SK-N-SH (cell line): ENCODE measurements around the gene CYB561. TPM values are rescaled to one million over a fixed set of nuclear protein-coding genes. Genes with fewer than 3 reads are reported as not detected.

ENCODE experiments used
- CTCF ChIA-PET: fragments of 300-600, 350-600 bp; formaldehyde crosslinking; extraction: SDS; loops from one replicate; lab custom pipeline; 2021; lab: Yijun Ruan, JAX
- POLR2A ChIA-PET: fragments of 350-600 bp; sonication (Branson Sonifier 250); formaldehyde crosslinking; extraction: SDS; loops from one replicate; lab custom pipeline; 2020; ENCODE audit warnings: antibody characterized with exemption, inconsistent platforms; lab: Yijun Ruan, JAX
- DNase-seq: peaks from one replicate; pipeline ENCODE4 v3.0.0; 2012
- H2AFZ ChIP-seq: fragments of 200-600 bp; sonication (generic); 2 replicates; pipeline ENCODE4 v1.8.1; 2016; ENCODE audit warnings: antibody characterized with exemption, mild to moderate bottlenecking, low read depth
- H3F3A ChIP-seq: fragments of 200-600 bp; sonication (generic); replicated peaks from 2 replicates; pipeline ENCODE3; 2016; ENCODE audit warnings: antibody characterized with exemption, mild to moderate bottlenecking; ENCODE audit not compliant: insufficient read depth
- H3K27ac ChIP-seq, 2 experiments: fragments of 200-500 bp in 1 of 2; fragments of 200-600 bp in 1 of 2; sonication (Bioruptor generic) in 1 of 2; sonication (generic), shearing (Covaris generic) in 1 of 2; 2 replicates each; pipeline versions ENCODE4 v1.5.1 to v1.6.1; 2014 to 2016; ENCODE audit warnings: low read depth in 2 of 2, inconsistent platforms in 1 of 2, low read length in 1 of 2, mild to moderate bottlenecking in 1 of 2, mixed read lengths in 1 of 2
- H3K27me3 ChIP-seq: fragments of 200-600 bp; sonication (generic), shearing (Covaris generic); 2 replicates; pipeline ENCODE4 v1.6.1; 2016; ENCODE audit warnings: mixed run types; ENCODE audit not compliant: insufficient read depth
- H3K36me3 ChIP-seq, 2 experiments: fragments of 200-500 bp in 1 of 2; fragments of 200-600 bp in 1 of 2; sonication (Bioruptor generic) in 1 of 2; sonication (generic) in 1 of 2; replicated peaks in 1 of 2; 2 replicates each; pipeline versions ENCODE3 to v1.5.1; 2014 to 2016; ENCODE audit warnings: low read length in 1 of 2, mild to moderate bottlenecking in 1 of 2; ENCODE audit not compliant: insufficient read depth in 2 of 2, control insufficient read depth in 1 of 2
- H3K4me1 ChIP-seq, 2 experiments: fragments of 200-500 bp in 1 of 2; fragments of 200-600 bp in 1 of 2; sonication (Bioruptor generic) in 1 of 2; sonication (generic), shearing (Covaris generic) in 1 of 2; 2 replicates each; pipeline versions ENCODE4 v1.5.1 to v1.6.1; 2014 to 2016; ENCODE audit warnings: low read depth in 1 of 2, low read length in 1 of 2, mixed run types in 1 of 2; ENCODE audit not compliant: insufficient read depth in 2 of 2, control insufficient read depth in 1 of 2
- H3K4me2 ChIP-seq: fragments of 200-600 bp; sonication (generic), shearing (Covaris generic); 2 replicates; pipeline ENCODE4 v1.6.1; 2017; ENCODE audit warnings: mixed run types
- H3K4me3 ChIP-seq, 2 experiments: fragments of 200-500 bp in 1 of 2; fragments of 200-600 bp in 1 of 2; sonication (Bioruptor generic) in 1 of 2; sonication (generic), shearing (Covaris generic) in 1 of 2; 2 replicates each; pipeline versions ENCODE4 v1.5.1 to v1.8.1; 2014 to 2016; ENCODE audit warnings: low read depth in 2 of 2, inconsistent platforms in 1 of 2, low read length in 1 of 2, mild to moderate bottlenecking in 1 of 2, mixed read lengths in 1 of 2, moderate library complexity in 1 of 2
- H3K79me2 ChIP-seq: fragments of 200-600 bp; sonication (generic); 2 replicates; pipeline ENCODE4 v1.8.1; 2017; ENCODE audit warnings: mild to moderate bottlenecking; ENCODE audit not compliant: insufficient read depth
- H3K9ac ChIP-seq: fragments of 200-600 bp; sonication (generic); 2 replicates; pipeline ENCODE4 v1.6.1; 2017; ENCODE audit warnings: mixed run types
- H3K9me2 ChIP-seq: fragments of 200-600 bp; sonication (generic); 2 replicates; pipeline ENCODE4 v1.6.1; 2017; ENCODE audit warnings: mixed run types
- H3K9me3 ChIP-seq: fragments of 200-600 bp; sonication (generic); 2 replicates; pipeline ENCODE4 v1.6.1; 2017; ENCODE audit warnings: mixed run types, mild to moderate bottlenecking, moderate library complexity
- H4K20me1 ChIP-seq: fragments of 200-600 bp; sonication (generic); 2 replicates; pipeline ENCODE4 v1.6.1; 2017; ENCODE audit warnings: mild to moderate bottlenecking, mixed run types; ENCODE audit not compliant: insufficient read depth
- CHD2 ChIP-seq: fragments of 150-350 bp; IDR thresholded peaks from 2 replicates; pipeline ENCODE4 v1.6.1; 2018; ENCODE audit warnings: low read length; ENCODE audit not compliant: partially characterized antibody
- CTCF ChIP-seq: fragments of 200-600 bp; sonication (generic); IDR thresholded peaks from 2 replicates; pipeline ENCODE4 v1.6.1; 2017; ENCODE audit warnings: antibody characterized with exemption, mild to moderate bottlenecking, moderate library complexity
- EP300 ChIP-seq, 2 experiments: IDR thresholded peaks; 2 replicates each; pipeline versions ENCODE4 v1.4.0 to v1.6.1; 2012; ENCODE audit warnings: borderline replicate concordance in 1 of 2, low read depth in 1 of 2, low read length in 1 of 2
- EZH2phosphoT487 ChIP-seq: fragments of 200-600 bp; sonication (generic); IDR thresholded peaks from 2 replicates; pipeline ENCODE4 v1.6.1; 2017; ENCODE audit warnings: low read depth, mixed run types, mild to moderate bottlenecking, antibody characterized with exemption, moderate library complexity, borderline replicate concordance
- FOSL2 ChIP-seq: IDR thresholded peaks from 2 replicates; pipeline ENCODE4 v1.4.0; 2012; ENCODE audit warnings: low read depth, mild to moderate bottlenecking, moderate library complexity, borderline replicate concordance
- GABPA ChIP-seq: IDR thresholded peaks from 2 replicates; pipeline ENCODE4 v1.4.0; 2012; ENCODE audit warnings: low read depth, mild to moderate bottlenecking
- GATA2 ChIP-seq: sonication (generic); formaldehyde crosslinking; IDR thresholded peaks from 2 replicates; pipeline ENCODE4 v1.5.0; 2020; ENCODE audit warnings: mild to moderate bottlenecking, missing genetic modification reagents
- IRF3 ChIP-seq: fragments of 150-350 bp; IDR thresholded peaks from 2 replicates; pipeline ENCODE4 v1.6.1; 2016; ENCODE audit warnings: mild to moderate bottlenecking, low read depth, low read length
- JUND ChIP-seq: IDR thresholded peaks from 2 replicates; pipeline ENCODE4 v1.4.0; 2012
- MEF2A ChIP-seq: IDR thresholded peaks from 2 replicates; pipeline ENCODE4 v1.4.0; 2012; ENCODE audit warnings: low read depth, borderline replicate concordance
- NFIC ChIP-seq: IDR thresholded peaks from 2 replicates; pipeline ENCODE4 v1.4.0; 2012; ENCODE audit warnings: borderline replicate concordance
- POLR2AphosphoS5 ChIP-seq: IDR thresholded peaks from 2 replicates; pipeline ENCODE4 v1.6.1; 2012; ENCODE audit warnings: low read depth, low read length
- RAD21 ChIP-seq: IDR thresholded peaks from 2 replicates; pipeline ENCODE4 v1.6.1; 2012; ENCODE audit warnings: mild to moderate bottlenecking, low read length
- RCOR1 ChIP-seq: fragments of 150-350 bp; IDR thresholded peaks from 2 replicates; pipeline ENCODE4 v1.6.1; 2017; ENCODE audit warnings: antibody characterized with exemption, low read length
- REST ChIP-seq: IDR thresholded peaks from 2 replicates; pipeline ENCODE4 v1.6.1; 2012; ENCODE audit warnings: mild to moderate bottlenecking, low read depth, low read length, moderate library complexity
- RFX5 ChIP-seq: IDR thresholded peaks from 2 replicates; pipeline ENCODE4 v1.6.1; 2012; ENCODE audit warnings: mild to moderate bottlenecking, improper control_type of control experiment, low read length
- RXRA ChIP-seq: IDR thresholded peaks from 2 replicates; pipeline ENCODE4 v1.4.0; 2012; ENCODE audit warnings: low read depth, mild to moderate bottlenecking, borderline replicate concordance
- SIN3A ChIP-seq: IDR thresholded peaks from 2 replicates; pipeline ENCODE4 v1.6.1; 2012; ENCODE audit warnings: low read depth, mild to moderate bottlenecking, low read length, moderate library complexity, borderline replicate concordance
- TAF1 ChIP-seq: IDR thresholded peaks from 2 replicates; pipeline ENCODE4 v1.6.1; 2012; ENCODE audit warnings: low read depth, mild to moderate bottlenecking, low read length, moderate library complexity, borderline replicate concordance
- TCF12 ChIP-seq: IDR thresholded peaks from 2 replicates; pipeline ENCODE4 v1.4.0; 2012
- TEAD4 ChIP-seq: IDR thresholded peaks from 2 replicates; pipeline ENCODE4 v1.4.0; 2012; ENCODE audit warnings: mild to moderate bottlenecking, borderline replicate concordance; ENCODE audit not compliant: insufficient read depth
- YY1 ChIP-seq: IDR thresholded peaks from 2 replicates; pipeline ENCODE4 v1.4.0; 2012; ENCODE audit warnings: low read depth, mild to moderate bottlenecking
- ZBTB33 ChIP-seq: IDR thresholded peaks from 2 replicates; pipeline ENCODE4 v1.4.0; 2012; ENCODE audit warnings: low read depth, borderline replicate concordance
- WGBS: methylation state at CpG from one replicate; pipeline ENCODE4 v1.1.6; 2017; ENCODE audit warnings: low lambda C conversion rate; 5-methylcytosine and 5-hydroxymethylcytosine counted together
- polyA plus RNA-seq, 3 experiments: library from polyadenylated mRNA; depleted of rRNA; stranded (reverse); fragments of >200 nt; gene quantifications; 2 replicates each; pipeline ENCODE4 v1.2.3, GENCODE V29; 2012
- TF ChIP-seq, protein P1 (sequence below): IDR thresholded peaks from 2 replicates; pipeline ENCODE4 v1.4.0; 2012; ENCODE audit warnings: low read depth, borderline replicate concordance

The CYB561 gene
- polyA plus RNA-seq, 1 of the 3 experiments (the other 2 are of a cell fraction) = 28.3 TPM

DNA sequence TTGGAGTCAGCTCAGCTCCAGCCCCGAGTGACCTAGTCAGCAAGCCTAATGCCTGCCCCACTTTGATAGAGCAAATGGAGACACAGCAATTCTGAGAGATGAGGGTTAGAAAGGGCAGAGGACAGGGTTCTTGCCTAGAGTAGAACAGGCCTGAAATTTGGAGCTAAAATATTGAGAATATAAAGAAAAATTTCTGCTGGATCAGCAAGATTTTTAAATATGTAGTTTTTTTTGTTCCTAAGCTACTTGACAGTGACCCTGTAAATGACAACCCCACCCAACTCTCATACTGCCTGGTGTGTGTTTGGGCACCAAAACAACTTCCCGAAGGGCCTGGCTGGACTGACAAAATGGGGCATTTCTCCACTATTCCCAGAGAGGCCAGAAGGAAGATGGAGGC, 26.7 kb downstream of the CYB561 start (continued):
- TF ChIP-seq CTCF (no peak), GATA2 (no peak), RCOR1 (no peak), REST (no peak), MEF2A (no peak), TCF12 (no peak)

DNA sequence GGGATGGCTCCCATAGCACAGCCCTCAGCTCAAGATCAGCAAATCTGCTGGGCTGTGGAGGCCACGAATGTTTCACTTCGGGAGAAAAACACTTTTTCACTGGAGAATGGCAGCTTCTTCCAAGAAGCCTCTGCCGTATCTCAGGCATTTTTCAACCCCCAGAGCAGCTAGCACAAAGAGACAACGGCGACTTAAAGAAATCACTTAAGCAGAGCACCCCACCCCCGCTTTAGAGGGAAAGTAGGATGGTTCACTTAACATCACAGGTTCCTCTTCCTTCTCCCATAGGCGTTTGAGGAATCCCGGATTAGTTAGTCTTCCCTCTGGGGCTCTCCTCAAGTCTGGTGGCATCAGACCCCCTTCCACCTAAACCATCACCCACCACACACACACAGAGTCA, 27.6 kb downstream of the CYB561 start:
- H3F3A ChIP-seq = peaks cover 7% of the 10 kb centered on the region
- H4K20me1 ChIP-seq = no peaks in the 10 kb centered on the region
- H3K9me3 ChIP-seq = no peaks in the 10 kb centered on the region
- no peak for TF ChIP-seq IRF3
- TF ChIP-seq SIN3A = no peak
- no peak for TF ChIP-seq RCOR1
- TF ChIP-seq, protein P1, sequence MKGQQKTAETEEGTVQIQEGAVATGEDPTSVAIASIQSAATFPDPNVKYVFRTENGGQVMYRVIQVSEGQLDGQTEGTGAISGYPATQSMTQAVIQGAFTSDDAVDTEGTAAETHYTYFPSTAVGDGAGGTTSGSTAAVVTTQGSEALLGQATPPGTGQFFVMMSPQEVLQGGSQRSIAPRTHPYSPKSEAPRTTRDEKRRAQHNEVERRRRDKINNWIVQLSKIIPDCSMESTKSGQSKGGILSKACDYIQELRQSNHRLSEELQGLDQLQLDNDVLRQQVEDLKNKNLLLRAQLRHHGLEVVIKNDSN = no peak
- no peak for TF ChIP-seq RFX5
- no peak for TF ChIP-seq POLR2AphosphoS5
- TF ChIP-seq YY1 = no peak
- TF ChIP-seq RAD21 = no peak
- TF ChIP-seq ZBTB33 = no peak
- no peak for TF ChIP-seq GATA2
- TF ChIP-seq JUND = no peak
- TF ChIP-seq TEAD4 = no peak
- no peak for TF ChIP-seq NFIC
- TF ChIP-seq EP300 (IDR thresholded peaks at IDR 0.05; ENCODE audit: borderline replicate concordance in 1 of 2, low read depth in 1 of 2, low read length in 1 of 2) = no peak
- TF ChIP-seq TAF1 = no peak
- TF ChIP-seq RXRA = no peak
- TF ChIP-seq GABPA = no peak
- no peak for TF ChIP-seq FOSL2
- TF ChIP-seq CHD2 = no peak
- TF ChIP-seq EZH2phosphoT487 = no peak
- WGBS = 98% methylated on average over 8 of the region's 8 CpGs
- H3K36me3 ChIP-seq = peaks cover 37 to 100% of the 10 kb centered on the region in 2 experiments
- no peaks in the 10 kb centered on the region for H3K79me2 ChIP-seq
- H3K9me2 ChIP-seq = no peaks in the 10 kb centered on the region
- H2AFZ ChIP-seq = no peak overlapping the region
- H3K4me3 ChIP-seq = no peak overlapping the region
- no peak overlapping the region for H3K27ac ChIP-seq
- no peak overlapping the region for H3K9ac ChIP-seq
- peaks cover 0 to 5% of the 10 kb centered on the region in 2 experiments; a peak in 2 of 4 replicates for H3K4me1 ChIP-seq
- no peak overlapping the region for H3K4me2 ChIP-seq
- no peaks in the 10 kb centered on the region for H3K27me3 ChIP-seq
- ChIA-PET POLR2A (no interaction called here), CTCF (interaction anchor here (0.9 to 6.6 kb wide), 7 partner anchors 9 to 194 kb away, joined by 3 to 58 read pairs (median 4); no protein-coding TSS in a partner anchor)
- no peak for DNase-seq
